A549 (cell line): ENCODE results near the gene MOK.

Experiments used
- CTCF ChIP-seq: fragments of >200 bp; sonication (Bioruptor Twin); formaldehyde crosslinking; IDR thresholded peaks from 3 replicates; pipeline ENCODE4 v1.5.1; 2016
- FOSB ChIP-seq: fragments of 250-450 bp; sonication (Bioruptor Pico); IDR thresholded peaks from 2 replicates; pipeline ENCODE4 v1.5.0; 2020; ENCODE audit warnings: mild to moderate bottlenecking, moderate library complexity
- JUN ChIP-seq, 2 experiments: fragments of >200 bp; sonication (Bioruptor Twin); formaldehyde crosslinking; IDR thresholded peaks; 2 replicates in 1 of 2; 3 replicates in 1 of 2; pipeline ENCODE4 v1.6.1; 2016 to 2017
- MAX ChIP-seq: IDR thresholded peaks from 2 replicates; pipeline ENCODE4 v1.6.1; 2012
- POLR2A ChIP-seq: IDR thresholded peaks from 2 replicates; pipeline ENCODE4 v1.6.1; 2012; ENCODE audit warnings: mild to moderate bottlenecking, low read length
- REST ChIP-seq: fragments of 200-600 bp; sonication (generic); IDR thresholded peaks from 2 replicates; pipeline ENCODE4 v1.6.1; 2016; ENCODE audit warnings: antibody characterized with exemption, mild to moderate bottlenecking, moderate library complexity
- RFX5 ChIP-seq: fragments of 450-650 bp; IDR thresholded peaks from 2 replicates; pipeline ENCODE4 v1.7.1; 2014; ENCODE audit warnings: antibody characterized with exemption, mild to moderate bottlenecking, moderate library complexity

- TF ChIP-seq CTCF (no peak), JUN (IDR thresholded peaks at IDR 0.05) (no peak), RFX5 (no peak), POLR2A (no peak), FOSB (CRISPR knock-in tag) (no peak), MAX (no peak), REST (no peak)
Observed at GRCh38 chr14:102250636-102251035, 54.3 kb downstream of the MOK start.
